ENCODE measurements around the gene OXLD1.

OXLD1 gene

DNA sequence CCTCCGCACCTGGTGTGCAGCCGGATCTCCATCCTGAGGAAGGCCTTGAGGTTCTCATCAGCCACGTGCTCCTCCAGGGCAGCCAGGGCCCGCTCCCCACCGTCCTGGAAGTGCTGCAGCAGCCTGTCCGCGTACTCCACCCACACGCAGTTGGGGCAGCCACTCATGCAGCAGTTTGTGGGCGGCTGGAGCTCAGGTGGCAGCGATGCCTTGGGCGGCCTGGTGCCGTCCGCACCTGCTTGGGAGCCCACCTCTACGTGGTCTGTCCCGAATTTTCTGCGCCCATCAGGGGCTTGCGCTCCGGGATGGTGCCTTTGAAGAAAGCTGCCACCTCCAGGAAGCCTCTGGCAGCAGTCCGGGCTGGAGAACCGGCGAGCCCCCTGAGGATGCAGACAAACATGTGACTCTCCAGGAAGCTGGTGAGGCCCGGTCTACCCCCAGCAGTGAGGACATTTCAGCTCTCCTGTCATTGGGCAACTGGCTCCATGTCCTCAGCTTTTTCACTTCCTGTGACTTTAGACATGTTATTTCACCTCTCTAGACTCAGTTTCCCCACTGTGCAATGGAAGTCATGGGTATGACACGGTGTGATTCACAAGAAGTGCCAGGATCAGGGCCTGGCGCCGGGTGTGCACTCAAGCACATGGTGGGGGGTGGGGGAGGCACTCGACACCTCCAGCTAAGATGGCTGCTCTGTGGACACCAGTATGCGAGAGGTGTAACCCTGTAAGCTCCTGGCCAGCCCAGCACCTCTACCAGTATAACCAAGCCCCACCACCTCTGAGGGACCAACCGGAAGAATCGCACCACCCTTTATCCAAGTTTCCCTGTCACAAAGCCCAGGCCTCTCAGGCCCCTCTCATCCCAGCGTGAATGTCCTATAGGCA is 957 bp downstream of the OXLD1 start:
- DNase-seq (ENCODE audit: extremely low spot score) = peak; percentile 53
- CTCF ChIA-PET = no interaction called here
- POLR2A ChIA-PET = interaction anchor here (0.7 to 2.8 kb wide), 10 partner anchors 10 to 270 kb away, joined by 3 to 29 read pairs (median 5); partner anchors contain the start of genes ARL16, BAHCC1, HGS and MCRIP1
- TF ChIP-seq ARNT (IDR thresholded peaks at IDR 0.05) (no peak), FOXM1 (IDR thresholded peaks at IDR 0.05; ENCODE audit: borderline replicate concordance) (no peak), L3MBTL2 (conservative IDR thresholded peaks at IDR 0.05) (peak; percentile 97), ZNF384 (IDR thresholded peaks at IDR 0.05) (no peak), CTBP1 (IDR thresholded peaks at IDR 0.05; ENCODE audit: borderline replicate concordance) (no peak), SUZ12 (IDR thresholded peaks at IDR 0.05) (no peak), FOXK2 (IDR thresholded peaks at IDR 0.05) (no peak), HDGF (IDR thresholded peaks at IDR 0.05; ENCODE audit: borderline replicate concordance) (0 out of 2 replicates have a peak, but pooled peaks have one; percentile 57), FOXA1 (IDR thresholded peaks at IDR 0.05) (no peak), TARDBP (IDR thresholded peaks at IDR 0.05) (no peak), SP1 (IDR thresholded peaks at IDR 0.05) (no peak), ELF4 (IDR thresholded peaks at IDR 0.05) (no peak), LEF1 (IDR thresholded peaks at IDR 0.05; ENCODE audit: borderline replicate concordance) (no peak), NFRKB (IDR thresholded peaks at IDR 0.05) (no peak), BHLHE40 (IDR thresholded peaks at IDR 0.05; ENCODE audit: borderline replicate concordance) (no peak)
- TF ChIP-seq, protein P1, sequence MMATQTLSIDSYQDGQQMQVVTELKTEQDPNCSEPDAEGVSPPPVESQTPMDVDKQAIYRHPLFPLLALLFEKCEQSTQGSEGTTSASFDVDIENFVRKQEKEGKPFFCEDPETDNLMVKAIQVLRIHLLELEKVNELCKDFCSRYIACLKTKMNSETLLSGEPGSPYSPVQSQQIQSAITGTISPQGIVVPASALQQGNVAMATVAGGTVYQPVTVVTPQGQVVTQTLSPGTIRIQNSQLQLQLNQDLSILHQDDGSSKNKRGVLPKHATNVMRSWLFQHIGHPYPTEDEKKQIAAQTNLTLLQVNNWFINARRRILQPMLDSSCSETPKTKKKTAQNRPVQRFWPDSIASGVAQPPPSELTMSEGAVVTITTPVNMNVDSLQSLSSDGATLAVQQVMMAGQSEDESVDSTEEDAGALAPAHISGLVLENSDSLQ (IDR thresholded peaks at IDR 0.05) = no peak

DNA sequence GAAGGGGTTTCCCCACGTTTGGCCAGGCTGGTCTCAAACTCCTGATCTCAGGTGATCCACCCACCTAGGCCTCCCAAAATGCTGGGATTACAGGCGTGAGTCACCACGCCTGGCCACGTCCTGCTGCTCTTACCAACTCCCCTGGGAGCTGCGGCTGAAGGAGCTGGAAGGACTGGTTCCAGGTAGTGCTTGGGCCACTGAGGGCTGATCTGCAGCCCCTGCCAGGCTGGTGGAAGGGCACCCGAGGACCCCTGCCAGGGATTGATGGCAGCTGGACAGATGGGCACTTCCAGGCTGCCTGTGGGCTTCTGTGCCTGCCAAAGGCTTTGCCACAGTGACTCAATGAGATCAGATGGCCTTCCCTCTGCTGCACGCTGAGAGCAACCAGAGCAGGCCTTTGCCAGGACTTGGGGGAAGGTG is 2.3 kb downstream of the OXLD1 start:
- POLR2A ChIA-PET = interaction anchor here (0.7 to 1.4 kb wide), 4 partner anchors 9 to 37 kb away, joined by 3 to 5 read pairs (median 4); partner anchors contain the start of genes ARL16 and HGS
- TF ChIP-seq FOXA1 (IDR thresholded peaks at IDR 0.05) (no peak), FOXK2 (IDR thresholded peaks at IDR 0.05) (no peak)

DNA sequence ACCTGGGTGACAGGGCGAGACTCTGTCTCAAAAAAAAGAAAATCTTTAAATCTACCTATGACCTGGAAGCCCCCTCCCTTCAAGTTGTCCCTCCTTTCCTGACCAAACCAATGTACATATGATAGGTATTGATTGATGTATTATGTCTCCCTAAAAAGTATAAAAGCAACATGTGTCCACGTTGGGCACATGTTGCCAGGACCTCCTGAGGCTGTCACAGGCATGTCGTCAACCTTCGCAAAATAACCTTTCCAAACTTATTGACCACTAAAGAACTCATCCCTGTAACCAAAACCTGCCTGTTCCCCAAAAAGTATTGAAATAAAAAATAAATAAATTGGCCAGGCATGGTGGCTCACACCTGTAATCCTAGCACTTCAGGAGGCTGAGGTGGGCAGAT is 4.4 kb downstream of the OXLD1 start:
- no peak for DNase-seq (ENCODE audit: extremely low spot score)
- TF ChIP-seq FOXA1 (IDR thresholded peaks at IDR 0.05) = no peak
- TF ChIP-seq ZNF384 (IDR thresholded peaks at IDR 0.05) = no peak
- no peak for TF ChIP-seq ARNT (IDR thresholded peaks at IDR 0.05)
- no peak for TF ChIP-seq LEF1 (IDR thresholded peaks at IDR 0.05; ENCODE audit: borderline replicate concordance)
- TF ChIP-seq SUZ12 (IDR thresholded peaks at IDR 0.05) = no peak
- TF ChIP-seq SP1 (IDR thresholded peaks at IDR 0.05) = no peak
- no peak for TF ChIP-seq NFRKB (IDR thresholded peaks at IDR 0.05)
- TF ChIP-seq L3MBTL2 (conservative IDR thresholded peaks at IDR 0.05) = no peak
- no peak for TF ChIP-seq ELF4 (IDR thresholded peaks at IDR 0.05)
- no peak for TF ChIP-seq BHLHE40 (IDR thresholded peaks at IDR 0.05; ENCODE audit: borderline replicate concordance)
- no peak for TF ChIP-seq HDGF (IDR thresholded peaks at IDR 0.05; ENCODE audit: borderline replicate concordance)
- no peak for TF ChIP-seq TARDBP (IDR thresholded peaks at IDR 0.05)
- no peak for TF ChIP-seq CTBP1 (IDR thresholded peaks at IDR 0.05; ENCODE audit: borderline replicate concordance)
- TF ChIP-seq FOXM1 (IDR thresholded peaks at IDR 0.05; ENCODE audit: borderline replicate concordance) = no peak
- ChIA-PET POLR2A (no interaction called here), CTCF (no interaction called here)

More for the DNA sequence above, 2.3 kb downstream of the OXLD1 start:
- CTCF ChIA-PET = interaction anchor here (0.6 to 0.7 kb wide), 3 partner anchors 30 to 111 kb away, joined by 3 to 5 read pairs (median 3); no protein-coding TSS in a partner anchor
- no peak for DNase-seq (ENCODE audit: extremely low spot score)

DNA sequence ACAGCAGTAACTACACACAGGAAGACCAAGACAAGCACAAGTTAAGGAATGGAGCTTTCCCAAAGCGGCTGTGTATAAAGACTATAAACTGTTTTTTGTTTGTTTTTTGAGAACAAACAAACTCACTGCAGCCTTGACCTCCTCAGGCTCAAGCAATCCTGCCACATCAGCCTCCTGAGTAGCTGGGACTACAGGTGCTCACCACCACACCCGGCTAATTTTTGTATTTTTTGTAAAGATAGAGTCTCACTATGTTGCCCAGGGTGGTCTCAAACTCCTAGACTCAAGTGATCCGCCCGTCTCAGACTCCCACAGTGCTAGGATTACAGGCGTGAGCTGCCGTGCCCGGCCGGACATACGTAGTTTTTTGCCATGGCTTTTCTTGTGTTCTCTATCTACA is 6.0 kb downstream of the OXLD1 start:
- POLR2A ChIA-PET = no interaction called here
- CTCF ChIA-PET = interaction anchor here (0.9 to 1.1 kb wide), 2 partner anchors 15 to 377 kb away, joined by 3 to 4 read pairs; partner anchors contain the start of gene DCXR
- no peak for DNase-seq (ENCODE audit: extremely low spot score)
- TF ChIP-seq SP1 (IDR thresholded peaks at IDR 0.05) (no peak), FOXK2 (IDR thresholded peaks at IDR 0.05) (no peak), NFRKB (IDR thresholded peaks at IDR 0.05) (no peak), BHLHE40 (IDR thresholded peaks at IDR 0.05; ENCODE audit: borderline replicate concordance) (no peak), L3MBTL2 (conservative IDR thresholded peaks at IDR 0.05) (no peak), SUZ12 (IDR thresholded peaks at IDR 0.05) (no peak), TARDBP (IDR thresholded peaks at IDR 0.05) (no peak), HDGF (IDR thresholded peaks at IDR 0.05; ENCODE audit: borderline replicate concordance) (no peak), CTBP1 (IDR thresholded peaks at IDR 0.05; ENCODE audit: borderline replicate concordance) (no peak), LEF1 (IDR thresholded peaks at IDR 0.05; ENCODE audit: borderline replicate concordance) (no peak), FOXM1 (IDR thresholded peaks at IDR 0.05; ENCODE audit: borderline replicate concordance) (no peak), FOXA1 (IDR thresholded peaks at IDR 0.05) (no peak)
- TF ChIP-seq, protein P1 (IDR thresholded peaks at IDR 0.05) = no peak

DNA sequence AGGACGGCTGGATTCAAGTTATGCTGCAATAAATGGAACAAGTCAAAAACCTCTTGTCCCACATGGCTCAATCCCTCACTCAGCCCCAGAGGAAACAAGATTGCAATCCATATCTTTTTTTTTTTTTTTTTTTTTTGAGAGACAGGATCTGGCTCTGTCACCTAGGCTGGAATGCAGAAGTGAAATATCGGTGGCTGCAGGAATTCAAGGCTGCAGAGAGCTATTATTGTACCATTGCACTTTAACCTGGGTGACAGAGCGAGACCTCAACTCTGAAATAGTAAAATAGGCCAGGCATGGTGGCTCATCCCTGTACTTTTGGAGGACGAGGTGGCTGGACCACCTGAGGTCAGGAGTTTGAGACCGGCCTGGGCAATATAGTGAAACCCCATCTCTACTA is 7.4 kb downstream of the OXLD1 start:
- no peak for TF ChIP-seq FOXM1 (IDR thresholded peaks at IDR 0.05; ENCODE audit: borderline replicate concordance)
- no peak for TF ChIP-seq NFRKB (IDR thresholded peaks at IDR 0.05)
- no peak for TF ChIP-seq ARNT (IDR thresholded peaks at IDR 0.05)
- TF ChIP-seq SUZ12 (IDR thresholded peaks at IDR 0.05) = no peak
- TF ChIP-seq ZNF384 (IDR thresholded peaks at IDR 0.05) = no peak
- TF ChIP-seq SP1 (IDR thresholded peaks at IDR 0.05) = no peak
- no peak for TF ChIP-seq L3MBTL2 (conservative IDR thresholded peaks at IDR 0.05)
- TF ChIP-seq, protein P1 (IDR thresholded peaks at IDR 0.05) = no peak
- TF ChIP-seq TARDBP (IDR thresholded peaks at IDR 0.05) = no peak
- no peak for TF ChIP-seq LEF1 (IDR thresholded peaks at IDR 0.05; ENCODE audit: borderline replicate concordance)
- TF ChIP-seq BHLHE40 (IDR thresholded peaks at IDR 0.05; ENCODE audit: borderline replicate concordance) = no peak
- TF ChIP-seq HDGF (IDR thresholded peaks at IDR 0.05; ENCODE audit: borderline replicate concordance) = no peak
- no peak for TF ChIP-seq CTBP1 (IDR thresholded peaks at IDR 0.05; ENCODE audit: borderline replicate concordance)
- TF ChIP-seq ELF4 (IDR thresholded peaks at IDR 0.05) = no peak
- TF ChIP-seq FOXK2 (IDR thresholded peaks at IDR 0.05) = no peak
- TF ChIP-seq FOXA1 (IDR thresholded peaks at IDR 0.05) = no peak
- no peak for DNase-seq (ENCODE audit: extremely low spot score)
- POLR2A ChIA-PET = no interaction called here
- CTCF ChIA-PET = interaction anchor here (0.7 kb wide), 1 partner anchor 29 kb away, joined by 7 read pairs; no protein-coding TSS in a partner anchor

All from HEK293T (cell line).